ENCODE results near the gene MAP2K5.

The MAP2K5 gene

DNA sequence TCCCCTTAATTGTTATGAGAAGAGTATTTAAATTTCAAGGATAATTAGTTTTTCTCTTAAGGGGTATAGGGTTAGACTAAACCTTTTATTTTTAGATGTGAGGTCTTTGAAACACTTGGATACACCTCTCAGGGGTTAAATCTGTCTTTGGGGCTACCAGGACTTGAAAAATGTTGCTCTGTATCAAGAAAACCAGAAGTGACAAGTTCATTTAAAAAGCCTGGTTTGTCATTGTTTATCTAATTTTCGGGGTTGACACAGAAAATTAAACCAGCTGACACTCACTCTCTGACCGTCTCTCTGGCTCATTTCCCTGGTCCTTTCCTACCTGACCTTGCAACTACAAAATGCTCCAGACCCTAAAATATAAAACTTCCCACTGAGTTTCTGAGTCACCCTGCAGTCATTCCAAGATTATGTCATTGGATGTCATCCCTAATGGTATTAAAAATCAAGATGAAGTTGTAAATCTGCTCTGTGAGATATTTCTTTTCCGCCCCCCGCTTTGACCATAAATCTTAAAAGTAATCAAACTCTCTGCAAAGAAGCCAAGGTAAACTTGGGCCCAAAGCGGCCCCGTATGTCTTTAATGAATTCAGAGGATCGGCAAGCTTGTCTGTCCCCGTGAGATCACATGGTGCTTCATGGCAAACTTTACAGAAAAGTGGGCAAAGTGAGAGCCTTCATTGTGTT lies 249.9 kb downstream of the MAP2K5 start (continued):
- peak; percentile 99 for TF ChIP-seq ZNF561 (tag by site-specific recombination; IDR thresholded peaks at IDR 0.05; ENCODE audit: borderline replicate concordance)
- no peak for TF ChIP-seq YY2 (tag by site-specific recombination; IDR thresholded peaks at IDR 0.05)
- TF ChIP-seq ZNF37A (tag by site-specific recombination; IDR thresholded peaks at IDR 0.05): peak; percentile 41; the same call in 1 of the 2 replicates
- peak; percentile 98 for TF ChIP-seq BCL11A (tag by site-specific recombination; IDR thresholded peaks at IDR 0.05; ENCODE audit: low read depth)
- peak; percentile 96 for TF ChIP-seq OSR2 (tag by site-specific recombination; IDR thresholded peaks at IDR 0.05)
- TF ChIP-seq ZNF140 (tag by site-specific recombination; IDR thresholded peaks at IDR 0.05): no peak
- 0 out of 2 replicates have a peak, but pooled peaks have one; percentile 65 for TF ChIP-seq ZNF19 (tag by site-specific recombination; IDR thresholded peaks at IDR 0.05; ENCODE audit: low read depth)
- peak; percentile 71; the same call in 1 of the 2 replicates for TF ChIP-seq SCRT1 (tag by site-specific recombination; IDR thresholded peaks at IDR 0.05; ENCODE audit: borderline replicate concordance)
- TF ChIP-seq, protein P1, sequence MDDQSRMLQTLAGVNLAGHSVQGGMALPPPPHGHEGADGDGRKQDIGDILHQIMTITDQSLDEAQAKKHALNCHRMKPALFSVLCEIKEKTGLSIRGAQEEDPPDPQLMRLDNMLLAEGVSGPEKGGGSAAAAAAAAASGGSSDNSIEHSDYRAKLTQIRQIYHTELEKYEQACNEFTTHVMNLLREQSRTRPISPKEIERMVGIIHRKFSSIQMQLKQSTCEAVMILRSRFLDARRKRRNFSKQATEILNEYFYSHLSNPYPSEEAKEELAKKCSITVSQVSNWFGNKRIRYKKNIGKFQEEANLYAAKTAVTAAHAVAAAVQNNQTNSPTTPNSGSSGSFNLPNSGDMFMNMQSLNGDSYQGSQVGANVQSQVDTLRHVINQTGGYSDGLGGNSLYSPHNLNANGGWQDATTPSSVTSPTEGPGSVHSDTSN (CRISPR knock-in tag; IDR thresholded peaks at IDR 0.05): no peak
- no peak for TF ChIP-seq ZNF169 (tag by site-specific recombination; IDR thresholded peaks at IDR 0.05)
- no peak for TF ChIP-seq ZNF521 (tag by site-specific recombination; IDR thresholded peaks at IDR 0.05)
- no peak for TF ChIP-seq ZNF292 (tag by site-specific recombination; IDR thresholded peaks at IDR 0.05; ENCODE audit: borderline replicate concordance, low read depth)
- no peak; the same call in 1 of the 2 replicates for TF ChIP-seq ZNF623 (tag by site-specific recombination; IDR thresholded peaks at IDR 0.05)
- peak; percentile 95 for TF ChIP-seq KLF16 (tag by site-specific recombination; IDR thresholded peaks at IDR 0.05)
- peak; percentile 100 for TF ChIP-seq GLIS1 (tag by site-specific recombination; IDR thresholded peaks at IDR 0.05)
- peak; percentile 94 for TF ChIP-seq BCL11B (tag by site-specific recombination; IDR thresholded peaks at IDR 0.05; ENCODE audit: low read depth)
- TF ChIP-seq ZNF114 (tag by site-specific recombination; IDR thresholded peaks at IDR 0.05): no peak
- no peak for TF ChIP-seq ZNF621 (tag by site-specific recombination; IDR thresholded peaks at IDR 0.05)
- TF ChIP-seq, protein P2, sequence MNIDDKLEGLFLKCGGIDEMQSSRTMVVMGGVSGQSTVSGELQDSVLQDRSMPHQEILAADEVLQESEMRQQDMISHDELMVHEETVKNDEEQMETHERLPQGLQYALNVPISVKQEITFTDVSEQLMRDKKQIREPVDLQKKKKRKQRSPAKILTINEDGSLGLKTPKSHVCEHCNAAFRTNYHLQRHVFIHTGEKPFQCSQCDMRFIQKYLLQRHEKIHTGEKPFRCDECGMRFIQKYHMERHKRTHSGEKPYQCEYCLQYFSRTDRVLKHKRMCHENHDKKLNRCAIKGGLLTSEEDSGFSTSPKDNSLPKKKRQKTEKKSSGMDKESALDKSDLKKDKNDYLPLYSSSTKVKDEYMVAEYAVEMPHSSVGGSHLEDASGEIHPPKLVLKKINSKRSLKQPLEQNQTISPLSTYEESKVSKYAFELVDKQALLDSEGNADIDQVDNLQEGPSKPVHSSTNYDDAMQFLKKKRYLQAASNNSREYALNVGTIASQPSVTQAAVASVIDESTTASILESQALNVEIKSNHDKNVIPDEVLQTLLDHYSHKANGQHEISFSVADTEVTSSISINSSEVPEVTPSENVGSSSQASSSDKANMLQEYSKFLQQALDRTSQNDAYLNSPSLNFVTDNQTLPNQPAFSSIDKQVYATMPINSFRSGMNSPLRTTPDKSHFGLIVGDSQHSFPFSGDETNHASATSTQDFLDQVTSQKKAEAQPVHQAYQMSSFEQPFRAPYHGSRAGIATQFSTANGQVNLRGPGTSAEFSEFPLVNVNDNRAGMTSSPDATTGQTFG (tag by site-specific recombination; IDR thresholded peaks at IDR 0.05; ENCODE audit: borderline replicate concordance): no peak
- TF ChIP-seq ZNF132 (tag by site-specific recombination; IDR thresholded peaks at IDR 0.05; ENCODE audit: borderline replicate concordance): no peak
- peak; percentile 84 for TF ChIP-seq SCRT2 (tag by site-specific recombination; IDR thresholded peaks at IDR 0.05)
- TF ChIP-seq, protein P3, sequence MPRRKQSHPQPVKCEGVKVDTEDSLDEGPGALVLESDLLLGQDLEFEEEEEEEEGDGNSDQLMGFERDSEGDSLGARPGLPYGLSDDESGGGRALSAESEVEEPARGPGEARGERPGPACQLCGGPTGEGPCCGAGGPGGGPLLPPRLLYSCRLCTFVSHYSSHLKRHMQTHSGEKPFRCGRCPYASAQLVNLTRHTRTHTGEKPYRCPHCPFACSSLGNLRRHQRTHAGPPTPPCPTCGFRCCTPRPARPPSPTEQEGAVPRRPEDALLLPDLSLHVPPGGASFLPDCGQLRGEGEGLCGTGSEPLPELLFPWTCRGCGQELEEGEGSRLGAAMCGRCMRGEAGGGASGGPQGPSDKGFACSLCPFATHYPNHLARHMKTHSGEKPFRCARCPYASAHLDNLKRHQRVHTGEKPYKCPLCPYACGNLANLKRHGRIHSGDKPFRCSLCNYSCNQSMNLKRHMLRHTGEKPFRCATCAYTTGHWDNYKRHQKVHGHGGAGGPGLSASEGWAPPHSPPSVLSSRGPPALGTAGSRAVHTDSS (tag by site-specific recombination; IDR thresholded peaks at IDR 0.05): peak; percentile 47; the same call in 1 of the 2 replicates
- TF ChIP-seq ZNF157 (tag by site-specific recombination; IDR thresholded peaks at IDR 0.05): no peak
- TF ChIP-seq, protein P4, sequence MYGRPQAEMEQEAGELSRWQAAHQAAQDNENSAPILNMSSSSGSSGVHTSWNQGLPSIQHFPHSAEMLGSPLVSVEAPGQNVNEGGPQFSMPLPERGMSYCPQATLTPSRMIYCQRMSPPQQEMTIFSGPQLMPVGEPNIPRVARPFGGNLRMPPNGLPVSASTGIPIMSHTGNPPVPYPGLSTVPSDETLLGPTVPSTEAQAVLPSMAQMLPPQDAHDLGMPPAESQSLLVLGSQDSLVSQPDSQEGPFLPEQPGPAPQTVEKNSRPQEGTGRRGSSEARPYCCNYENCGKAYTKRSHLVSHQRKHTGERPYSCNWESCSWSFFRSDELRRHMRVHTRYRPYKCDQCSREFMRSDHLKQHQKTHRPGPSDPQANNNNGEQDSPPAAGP (tag by site-specific recombination; IDR thresholded peaks at IDR 0.05): peak; percentile 96
- TF ChIP-seq ZNF223 (tag by site-specific recombination; IDR thresholded peaks at IDR 0.05): no peak
- TF ChIP-seq ZIC2 (tag by site-specific recombination; IDR thresholded peaks at IDR 0.05): peak; percentile 96
- TF ChIP-seq ZNF48 (tag by site-specific recombination; IDR thresholded peaks at IDR 0.05): no peak
- TF ChIP-seq, protein P5, sequence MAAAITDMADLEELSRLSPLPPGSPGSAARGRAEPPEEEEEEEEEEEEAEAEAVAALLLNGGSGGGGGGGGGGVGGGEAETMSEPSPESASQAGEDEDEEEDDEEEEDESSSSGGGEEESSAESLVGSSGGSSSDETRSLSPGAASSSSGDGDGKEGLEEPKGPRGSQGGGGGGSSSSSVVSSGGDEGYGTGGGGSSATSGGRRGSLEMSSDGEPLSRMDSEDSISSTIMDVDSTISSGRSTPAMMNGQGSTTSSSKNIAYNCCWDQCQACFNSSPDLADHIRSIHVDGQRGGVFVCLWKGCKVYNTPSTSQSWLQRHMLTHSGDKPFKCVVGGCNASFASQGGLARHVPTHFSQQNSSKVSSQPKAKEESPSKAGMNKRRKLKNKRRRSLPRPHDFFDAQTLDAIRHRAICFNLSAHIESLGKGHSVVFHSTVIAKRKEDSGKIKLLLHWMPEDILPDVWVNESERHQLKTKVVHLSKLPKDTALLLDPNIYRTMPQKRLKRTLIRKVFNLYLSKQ (tag by site-specific recombination; IDR thresholded peaks at IDR 0.05; ENCODE audit: borderline replicate concordance): no peak
- TF ChIP-seq, protein P6, sequence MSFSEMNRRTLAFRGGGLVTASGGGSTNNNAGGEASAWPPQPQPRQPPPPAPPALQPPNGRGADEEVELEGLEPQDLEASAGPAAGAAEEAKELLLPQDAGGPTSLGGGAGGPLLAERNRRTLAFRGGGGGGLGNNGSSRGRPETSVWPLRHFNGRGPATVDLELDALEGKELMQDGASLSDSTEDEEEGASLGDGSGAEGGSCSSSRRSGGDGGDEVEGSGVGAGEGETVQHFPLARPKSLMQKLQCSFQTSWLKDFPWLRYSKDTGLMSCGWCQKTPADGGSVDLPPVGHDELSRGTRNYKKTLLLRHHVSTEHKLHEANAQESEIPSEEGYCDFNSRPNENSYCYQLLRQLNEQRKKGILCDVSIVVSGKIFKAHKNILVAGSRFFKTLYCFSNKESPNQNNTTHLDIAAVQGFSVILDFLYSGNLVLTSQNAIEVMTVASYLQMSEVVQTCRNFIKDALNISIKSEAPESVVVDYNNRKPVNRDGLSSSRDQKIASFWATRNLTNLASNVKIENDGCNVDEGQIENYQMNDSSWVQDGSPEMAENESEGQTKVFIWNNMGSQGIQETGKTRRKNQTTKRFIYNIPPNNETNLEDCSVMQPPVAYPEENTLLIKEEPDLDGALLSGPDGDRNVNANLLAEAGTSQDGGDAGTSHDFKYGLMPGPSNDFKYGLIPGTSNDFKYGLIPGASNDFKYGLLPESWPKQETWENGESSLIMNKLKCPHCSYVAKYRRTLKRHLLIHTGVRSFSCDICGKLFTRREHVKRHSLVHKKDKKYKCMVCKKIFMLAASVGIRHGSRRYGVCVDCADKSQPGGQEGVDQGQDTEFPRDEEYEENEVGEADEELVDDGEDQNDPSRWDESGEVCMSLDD (tag by site-specific recombination; IDR thresholded peaks at IDR 0.05): no peak
- TF ChIP-seq ZNF211 (tag by site-specific recombination; IDR thresholded peaks at IDR 0.05; ENCODE audit: low read depth): no peak
- TF ChIP-seq ZNF677 (tag by site-specific recombination; IDR thresholded peaks at IDR 0.05): no peak
